ELF-1 (cell line): Measurements from ENCODE around the gene CXCL6.

Source experiments
- DNase-seq: peaks from one replicate; pipeline ENCODE4 v3.0.0-alpha.2; 2016; ENCODE audit warnings: low read depth, low spot score

Gene CXCL6

GRCh38 chr4:73836373-73837279, at the start of gene CXCL6:
TSS of gene CXCL6 (plus strand) at chr4:73836678. CDS start at chr4:73836751, 73 bp downstream.
- DNase-seq = peak; percentile 18

GRCh38 chr4:73788411-73788810, 48.1 kb upstream of the CXCL6 start:
- no peak for DNase-seq

- DNase-seq = no peak
These were observed 37.6 kb upstream of the CXCL6 start for GRCh38 chr4:73798842-73799241.

GRCh38 chr4:73800206-73800605, 36.3 kb upstream of the CXCL6 start:
- no peak for DNase-seq

- no peak for DNase-seq
These were observed 34.8 kb upstream of the CXCL6 start for GRCh38 chr4:73801692-73802091.

- no peak for DNase-seq
These were observed 33.3 kb upstream of the CXCL6 start for GRCh38 chr4:73803213-73803612.

GRCh38 chr4:73810191-73810590, 26.3 kb upstream of the CXCL6 start:
- no peak for DNase-seq

- DNase-seq = no peak
These were observed 24.6 kb upstream of the CXCL6 start for GRCh38 chr4:73811841-73812240.

GRCh38 chr4:73814679-73815078, 21.8 kb upstream of the CXCL6 start:
- DNase-seq = no peak

- DNase-seq = no peak
These were observed 21.3 kb upstream of the CXCL6 start for GRCh38 chr4:73815145-73815544.

- no peak for DNase-seq
These were observed 19.7 kb upstream of the CXCL6 start for GRCh38 chr4:73816814-73817213.

- DNase-seq = no peak
These were observed 19.1 kb upstream of the CXCL6 start for GRCh38 chr4:73817341-73817740.

GRCh38 chr4:73821325-73821724, 15.2 kb upstream of the CXCL6 start:
- no peak for DNase-seq

GRCh38 chr4:73822389-73822788, 14.1 kb upstream of the CXCL6 start:
- no peak for DNase-seq

GRCh38 chr4:73822812-73823504, 13.5 kb upstream of the CXCL6 start:
- no peak for DNase-seq

- no peak for DNase-seq
These were observed 12.7 kb upstream of the CXCL6 start for GRCh38 chr4:73823760-73824159.

- DNase-seq = no peak
These were observed 7.5 kb upstream of the CXCL6 start for GRCh38 chr4:73828956-73829355.

GRCh38 chr4:73831569-73831968, 4.9 kb upstream of the CXCL6 start:
- DNase-seq = no peak

GRCh38 chr4:73832651-73833237, 3.7 kb upstream of the CXCL6 start:
- DNase-seq = no peak

GRCh38 chr4:73839071-73839470, 2.6 kb downstream of the CXCL6 start:
- DNase-seq = no peak

GRCh38 chr4:73839715-73840114, 3.2 kb downstream of the CXCL6 start:
- no peak for DNase-seq

GRCh38 chr4:73841243-73841925, 4.9 kb downstream of the CXCL6 start:
- DNase-seq = no peak
